HT1080 (cell line): ENCODE data around the gene HS6ST1. TPM values are rescaled to one million over a fixed set of nuclear protein-coding genes. Genes with fewer than 3 reads are reported as not detected.
A peak's percentile ranks its signal among the peaks of the same experiment; 100 is the strongest.
"Not testable (repeated sequence)": the region's sequence is repeated elsewhere in the genome, so short reads cannot be mapped to it uniquely, and the experiment has no call there.

Source experiments
- DNase-seq: peaks from one replicate; pipeline ENCODE4 v3.0.0-alpha.2; 2015; ENCODE audit warnings: low read depth
- total RNA-seq: library from RNA; depleted of rRNA; stranded (reverse); fragments of >200 nt; shearing (Covaris generic); gene quantifications from 2 replicates; pipeline ENCODE4 v1.2.3, GENCODE V29; 2014

HS6ST1 gene
- total RNA-seq, 1 experiment from 2014 or later, result 26.7 TPM

DNA sequence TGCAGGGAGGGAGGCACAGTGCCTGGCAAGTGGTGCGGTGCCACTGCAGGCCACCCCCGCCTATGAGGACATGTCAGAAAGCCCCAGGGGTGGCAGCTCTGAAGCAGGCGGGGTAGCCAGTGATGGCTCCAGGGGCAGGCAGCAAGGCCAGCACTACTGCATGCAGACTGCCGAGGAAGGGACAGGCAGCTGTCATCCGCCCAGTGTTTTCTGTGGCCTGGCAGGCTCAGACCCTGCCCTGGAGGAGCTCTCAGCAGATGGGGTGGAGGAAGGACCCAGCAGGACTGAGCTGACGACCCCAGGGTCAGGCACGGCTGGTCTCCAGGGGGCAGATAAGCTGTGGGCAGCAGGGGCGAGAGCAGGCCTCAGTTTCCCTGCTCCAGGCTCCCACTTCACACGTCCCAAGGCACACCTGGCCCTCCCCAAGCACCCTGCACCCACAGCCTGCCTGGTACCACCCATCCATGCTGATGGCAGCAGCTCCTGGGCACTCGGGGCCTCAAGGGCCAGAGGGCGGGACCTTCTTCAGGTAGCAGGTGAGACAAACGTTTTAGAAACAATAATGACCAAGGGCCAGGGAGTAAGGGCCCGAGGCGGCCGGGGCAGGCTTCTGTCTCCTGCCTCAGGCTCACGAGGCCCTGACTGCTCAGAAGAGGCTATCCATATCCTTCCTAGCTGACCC lies 48.5 kb downstream of the HS6ST1 start:
- DNase-seq, result no peak

DNA sequence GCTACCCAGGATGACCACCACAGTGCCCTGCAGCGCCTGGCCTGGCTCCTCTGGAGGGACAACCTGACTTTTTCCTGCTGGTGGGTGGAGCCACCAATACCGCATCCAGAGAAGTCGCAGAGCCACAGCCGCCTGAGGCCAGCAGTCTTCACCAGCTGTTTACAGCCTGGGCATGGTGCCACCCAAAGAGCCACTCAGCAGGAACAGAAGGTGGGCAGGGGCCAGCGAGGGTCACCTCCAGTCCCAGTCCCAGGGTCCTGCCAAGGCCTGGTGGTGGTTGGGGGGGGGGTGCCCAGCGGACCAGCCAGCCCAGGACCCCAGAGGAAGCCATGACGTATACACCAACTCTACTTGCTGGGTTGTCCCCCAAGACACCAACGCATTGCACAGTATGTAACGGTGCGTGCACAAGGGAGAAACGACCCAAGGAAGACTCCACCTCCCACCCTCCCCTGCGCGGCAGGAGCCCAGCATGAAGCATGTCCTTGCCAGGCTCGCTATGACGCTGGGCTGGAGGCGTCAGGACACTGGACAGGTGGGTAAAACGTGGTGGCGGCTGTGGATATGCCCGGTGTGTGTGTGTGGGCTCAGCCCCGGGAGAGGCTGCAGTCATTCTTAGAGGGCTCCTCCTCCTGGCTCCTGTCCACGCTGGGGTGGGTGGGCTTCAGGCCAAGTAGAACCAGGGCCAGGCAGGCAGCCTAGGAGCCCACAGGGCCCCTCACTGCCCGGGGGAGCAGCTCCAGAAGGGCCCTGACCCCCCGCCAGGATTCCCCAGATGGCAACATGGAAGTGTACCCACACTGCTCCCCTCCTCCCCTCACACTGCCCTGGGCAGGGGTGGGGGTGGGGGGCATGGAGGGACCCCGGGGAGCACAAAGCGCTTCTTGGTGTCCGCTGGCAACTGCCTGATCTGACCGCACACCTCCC lies 49.3 kb downstream of the HS6ST1 start:
- no peak for DNase-seq

DNA sequence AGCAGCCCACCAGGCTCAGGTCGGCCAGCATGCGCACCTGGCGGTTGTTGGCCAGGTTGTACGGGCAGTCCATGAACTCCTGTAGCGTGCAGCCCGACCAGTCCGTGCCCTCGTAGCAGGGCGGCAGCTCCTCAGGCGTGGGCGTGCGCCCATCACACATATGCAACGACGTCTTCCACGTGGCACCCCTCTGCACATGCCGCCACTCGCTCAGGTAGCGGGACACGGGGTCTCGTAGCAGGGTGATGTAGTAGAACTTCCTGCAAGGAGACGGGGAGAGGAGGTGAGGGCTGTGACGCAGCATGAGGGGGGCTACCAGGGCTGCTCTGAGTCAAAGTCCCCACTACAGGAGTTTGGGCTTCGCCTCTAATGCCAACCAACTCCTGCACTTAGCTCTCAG lies 50.1 kb downstream of the HS6ST1 start:
- not testable (repeated sequence) for DNase-seq

DNA sequence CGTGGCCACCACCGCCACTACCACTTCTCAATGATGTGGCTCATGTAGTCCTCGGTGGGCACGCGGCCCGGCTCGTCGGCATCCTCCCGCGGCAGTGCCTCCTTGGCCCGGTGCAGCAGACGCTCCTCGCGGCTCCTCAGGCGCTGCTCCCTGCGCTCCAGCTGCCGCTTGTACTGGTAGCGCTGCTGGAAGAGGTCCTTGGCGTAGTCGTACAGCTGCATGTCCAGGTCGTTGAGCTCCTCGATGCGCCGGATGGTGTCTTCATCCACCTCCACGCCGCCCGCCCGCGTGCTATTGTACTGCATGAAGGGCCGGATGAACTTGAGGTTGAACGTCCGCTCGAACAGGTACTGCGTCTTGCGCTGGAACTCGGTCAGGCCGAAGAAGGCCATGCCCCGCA lies 50.5 kb downstream of the HS6ST1 start:
- not testable (repeated sequence) for DNase-seq

DNA sequence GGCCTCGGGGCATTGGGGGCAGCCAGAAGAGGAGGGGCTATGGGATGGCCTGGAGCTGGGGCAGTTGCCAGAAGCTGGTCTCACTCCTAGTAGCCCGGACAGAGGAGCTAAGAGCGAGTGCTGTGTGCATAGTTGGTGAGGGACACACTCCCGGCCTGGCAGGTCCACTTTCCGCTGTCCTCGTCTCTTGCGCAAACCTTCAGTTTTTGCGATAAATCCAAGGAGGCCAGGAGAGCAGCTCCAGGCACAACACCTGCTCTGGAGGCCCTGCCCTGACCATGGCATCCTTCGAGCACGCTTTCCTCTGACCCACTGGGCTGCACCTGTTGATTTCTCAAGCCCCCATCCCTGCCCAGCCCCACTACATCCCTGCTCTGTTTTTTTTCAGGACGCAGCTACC lies 51.0 kb downstream of the HS6ST1 start:
- DNase-seq, result not testable (repeated sequence)

DNA sequence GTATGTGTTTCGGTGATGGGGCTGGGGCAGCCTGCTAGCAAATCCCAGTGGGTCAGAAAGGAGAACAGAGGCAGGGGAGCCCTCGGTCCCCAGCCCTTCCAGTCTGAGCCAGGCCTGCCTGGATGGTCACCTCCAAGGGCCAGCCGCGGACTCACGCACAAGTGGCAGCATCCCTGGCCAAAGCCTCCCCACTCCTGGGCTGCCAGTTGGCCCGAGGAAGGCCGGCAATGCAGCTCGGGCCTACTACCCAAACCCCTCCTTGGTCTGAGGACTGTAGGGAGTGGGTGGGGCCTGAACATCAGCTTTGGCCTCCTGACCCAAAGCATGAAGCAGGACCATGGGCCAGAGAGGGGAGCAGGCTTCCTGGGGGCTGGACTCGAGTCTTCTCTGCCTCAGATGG lies 51.5 kb downstream of the HS6ST1 start:
- not testable (repeated sequence) for DNase-seq

DNA sequence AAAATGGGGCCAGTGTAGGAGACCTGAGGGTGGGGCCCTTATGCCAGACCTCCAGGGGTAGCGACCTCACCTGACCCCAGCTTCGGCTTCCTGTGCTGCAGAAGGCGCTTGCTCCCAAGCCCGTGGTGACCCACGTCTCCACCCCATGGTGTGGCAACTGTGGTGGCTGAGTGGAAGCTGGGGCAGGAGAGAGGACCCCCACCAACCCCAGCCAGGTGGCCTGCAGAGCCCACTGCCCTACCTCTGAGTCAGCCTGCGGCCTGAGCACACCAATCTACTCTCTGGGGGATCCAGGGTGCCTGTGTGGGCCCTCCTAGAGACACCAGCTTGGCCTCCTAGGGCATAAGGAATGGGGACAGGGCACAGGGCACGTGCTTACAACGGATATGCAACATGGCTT lies 52.2 kb downstream of the HS6ST1 start:
- not testable (repeated sequence) for DNase-seq

DNA sequence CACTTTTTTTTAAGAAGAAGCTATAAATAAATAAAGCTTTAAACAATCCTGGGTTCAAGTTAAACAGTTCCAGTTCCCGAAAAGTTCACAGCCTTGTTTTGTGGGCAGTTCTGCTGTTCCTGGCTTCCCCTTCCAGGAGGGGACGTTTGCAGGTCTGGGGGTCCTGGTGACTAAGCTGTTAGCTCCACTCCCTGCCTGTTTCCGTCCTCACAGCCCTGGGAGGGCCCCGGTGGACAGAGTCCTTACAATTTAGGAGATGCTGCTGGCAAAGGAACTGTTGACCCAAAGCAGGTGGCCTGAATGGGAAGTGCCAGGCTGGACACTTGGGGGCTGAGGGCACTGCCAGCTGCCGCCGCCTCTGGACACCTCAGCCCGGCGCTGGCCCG lies 53.1 kb downstream of the HS6ST1 start:
- DNase-seq, result not testable (repeated sequence)

DNA sequence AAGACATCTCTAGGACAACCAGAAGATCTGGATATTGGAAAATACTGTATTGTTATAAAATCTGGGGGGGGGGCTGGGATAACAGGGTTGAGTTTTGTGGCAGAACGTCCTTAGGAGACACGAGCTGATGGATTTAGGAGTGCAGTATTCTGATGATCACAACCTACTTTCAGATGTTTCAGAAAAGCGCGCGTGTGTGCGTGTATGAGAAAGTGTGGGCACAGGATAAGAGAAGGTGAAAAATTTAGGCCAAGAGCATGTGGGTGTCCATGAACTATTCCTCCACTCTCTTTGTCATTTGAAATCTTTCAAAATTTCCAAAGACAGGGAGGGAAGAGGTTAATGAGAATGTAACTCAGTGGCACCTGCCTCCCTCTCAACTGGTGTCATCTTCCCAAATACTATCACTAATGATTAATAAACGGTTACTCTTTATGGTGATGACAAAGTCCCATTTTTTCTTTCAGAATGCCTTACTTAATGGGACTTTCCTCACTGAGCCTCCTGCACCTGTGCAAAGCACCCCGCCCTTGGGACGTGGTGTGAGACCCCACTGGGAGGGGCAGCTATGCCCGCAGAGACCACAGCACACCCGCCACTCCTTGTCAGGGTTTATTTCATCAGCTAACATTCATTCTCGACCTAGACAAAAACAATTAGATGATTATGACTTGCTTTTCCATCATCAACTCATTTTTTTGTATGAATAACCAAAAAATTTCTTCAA lies 53.6 kb downstream of the HS6ST1 start:
- no peak for DNase-seq

DNA sequence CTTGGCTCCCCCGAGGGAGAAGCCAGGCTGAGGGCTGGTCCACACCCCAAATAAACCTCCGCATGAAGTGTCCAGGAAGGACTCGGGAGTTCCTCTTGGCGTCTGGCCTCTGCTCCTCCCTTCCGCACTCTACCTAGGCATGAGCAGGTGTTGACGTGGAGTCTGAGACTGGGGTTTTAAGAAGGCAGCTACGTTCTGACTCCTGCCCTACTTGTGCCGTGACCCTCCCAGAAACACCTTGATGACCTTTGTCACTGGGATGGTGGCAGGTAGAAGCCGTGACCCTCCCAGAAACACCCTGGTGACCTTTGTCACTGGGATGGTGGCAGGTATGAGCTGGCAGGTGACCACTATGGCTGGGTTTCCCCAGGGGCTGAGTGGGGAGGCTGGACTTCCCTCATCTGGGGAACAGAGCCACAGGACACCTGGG lies 54.8 kb downstream of the HS6ST1 start:
- no peak for DNase-seq

DNA sequence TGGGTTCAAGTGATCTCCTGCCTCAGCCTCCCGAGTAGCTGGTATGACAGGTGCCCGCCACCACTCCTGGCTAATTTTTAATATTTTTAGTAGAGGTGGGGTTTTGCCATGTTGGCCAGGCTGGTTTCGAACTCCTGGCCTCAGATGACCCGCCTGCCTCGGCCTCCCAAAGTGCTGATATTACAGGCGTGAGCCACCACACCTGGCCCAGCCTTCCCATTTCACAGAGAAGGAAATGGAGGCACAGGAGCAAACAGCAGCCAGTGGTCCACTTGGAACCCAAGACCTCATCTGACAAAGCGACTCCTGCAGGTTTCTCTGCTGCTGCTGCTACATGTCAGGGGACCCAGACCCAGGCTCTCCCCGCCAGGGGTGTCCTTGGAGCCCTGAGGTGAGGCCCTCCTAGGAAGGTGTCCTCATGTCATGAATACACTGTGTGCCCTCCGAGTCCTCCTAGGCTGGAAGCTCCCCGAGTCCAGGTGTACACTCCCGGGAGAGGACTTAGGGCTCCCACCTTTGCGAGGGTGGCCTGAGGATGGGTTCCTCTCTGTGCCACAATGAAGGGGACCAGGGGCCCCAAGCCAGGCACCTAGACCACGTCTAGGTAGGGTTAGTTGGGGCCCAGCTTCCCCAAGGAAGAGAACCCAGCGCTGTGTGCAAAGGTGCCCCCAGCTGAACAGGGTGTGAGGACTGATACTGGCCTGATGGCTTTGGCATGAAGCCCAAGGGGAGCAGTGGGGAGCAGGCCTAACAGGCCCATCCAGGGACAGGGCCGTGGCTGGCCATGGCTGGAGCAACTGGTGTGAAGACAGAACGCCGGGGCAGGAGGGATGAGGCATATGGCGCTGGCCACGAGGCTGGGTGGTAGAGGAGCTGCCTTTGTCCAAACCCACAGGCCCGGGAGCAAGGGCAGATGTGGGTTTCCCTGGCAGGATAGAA lies 56.1 kb downstream of the HS6ST1 start:
- no peak for DNase-seq

DNA sequence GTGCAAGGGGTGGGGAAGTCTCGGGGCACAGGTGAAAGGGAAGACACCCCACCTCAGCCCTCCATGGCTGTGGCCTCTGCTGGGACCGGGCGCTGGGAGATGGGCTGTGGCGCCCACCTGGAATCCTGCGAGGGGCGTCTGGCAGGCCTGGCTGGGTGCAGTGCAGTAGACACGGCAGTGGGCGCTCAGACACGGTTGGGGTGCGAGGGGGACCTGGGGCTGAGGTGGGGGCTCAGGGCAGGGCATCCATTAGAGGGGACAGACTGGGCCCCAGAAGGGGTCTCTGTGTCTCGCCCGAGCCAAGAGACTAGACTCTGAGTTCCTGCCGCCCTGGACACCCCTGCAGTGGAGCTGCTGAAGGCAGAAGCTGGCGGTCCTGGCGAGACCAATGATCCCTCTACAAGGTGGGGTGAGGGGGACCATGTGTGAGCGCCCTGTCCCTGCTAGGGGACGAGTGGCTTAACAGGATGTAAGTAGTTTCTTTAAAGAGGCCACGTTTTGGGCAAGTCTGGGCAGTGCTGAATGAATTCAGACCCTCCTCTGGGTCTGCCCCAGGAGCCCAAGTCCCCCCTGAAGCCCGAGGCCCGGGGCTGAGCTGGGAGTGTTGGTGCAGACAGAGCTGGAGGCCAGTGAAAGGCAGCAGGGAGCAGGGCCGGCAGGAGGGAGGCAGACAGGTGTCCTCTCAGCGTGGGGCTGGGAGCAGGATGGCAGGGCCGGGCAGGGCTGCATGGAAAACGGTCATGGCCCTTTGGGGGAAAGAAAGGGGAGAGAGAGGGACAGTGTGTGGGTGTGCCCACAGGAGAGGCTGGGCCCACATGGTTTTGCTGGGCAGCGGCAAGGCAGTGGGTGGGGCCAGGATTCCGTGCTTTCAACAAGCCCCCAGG lies 57.2 kb downstream of the HS6ST1 start:
- DNase-seq, result no peak

DNA sequence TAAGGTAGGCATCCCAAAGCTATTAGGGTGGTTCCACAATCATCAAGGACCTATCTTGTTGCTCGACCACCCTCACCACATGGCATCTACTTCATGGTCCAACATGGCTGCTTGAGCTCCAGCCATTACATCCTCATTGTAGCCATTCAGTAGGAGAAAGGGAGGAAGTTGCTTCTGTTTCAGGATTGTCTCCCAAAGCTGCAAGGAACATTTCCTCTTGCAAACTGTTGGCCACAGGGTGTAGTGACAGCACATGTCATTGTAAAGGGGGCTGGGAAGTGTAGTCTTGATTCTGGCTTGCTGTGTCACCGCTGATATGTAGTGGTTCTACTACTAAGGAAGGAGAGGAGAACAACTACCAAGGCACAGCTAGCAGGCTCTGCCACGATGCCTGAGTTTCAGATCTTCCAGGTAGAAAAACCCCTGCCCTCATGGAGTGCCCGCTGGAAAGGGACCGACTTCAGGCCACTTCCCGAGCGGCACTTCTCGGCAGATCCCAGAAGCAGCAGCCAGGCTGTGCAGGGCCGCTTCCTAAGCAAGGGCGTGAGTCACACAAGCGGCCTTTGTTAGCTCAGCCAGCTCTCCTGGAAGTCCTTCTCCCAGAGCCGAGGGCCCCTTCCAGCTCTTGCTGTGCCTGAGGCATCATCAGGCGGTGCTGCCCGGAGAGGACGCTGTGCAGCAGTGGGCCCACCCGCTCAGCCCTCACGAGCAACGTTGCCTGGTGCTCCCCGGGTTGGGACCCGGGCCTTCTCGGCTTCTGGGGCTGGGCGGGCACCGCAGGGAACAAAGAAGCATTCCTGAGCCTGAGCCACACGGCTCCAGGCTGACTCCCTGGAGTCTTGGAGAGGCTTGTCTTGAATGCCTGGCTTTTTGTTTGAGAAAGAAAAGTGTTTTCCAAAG lies 58.2 kb downstream of the HS6ST1 start:
- DNase-seq, result peak; percentile 86

DNA sequence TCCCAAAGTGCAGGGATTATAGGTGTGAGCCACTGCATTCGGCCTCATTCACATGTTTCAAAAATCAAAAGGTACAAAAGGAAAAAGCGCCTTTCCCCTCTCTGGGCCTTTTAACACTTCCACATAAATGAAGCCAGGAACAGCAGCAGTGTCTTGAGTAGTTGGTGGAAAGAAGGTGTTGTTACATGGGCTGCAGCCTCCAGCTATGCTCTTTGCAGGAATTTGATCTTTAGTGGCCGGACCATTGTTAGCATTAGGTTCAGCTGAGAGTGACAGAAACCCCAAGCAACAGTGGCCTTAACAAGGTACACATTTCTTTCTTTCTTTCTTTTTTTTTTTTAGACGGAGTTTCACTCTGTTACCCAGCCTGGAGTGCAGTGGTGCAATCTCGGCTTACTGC lies 59.1 kb downstream of the HS6ST1 start:
- DNase-seq, result no peak

DNA sequence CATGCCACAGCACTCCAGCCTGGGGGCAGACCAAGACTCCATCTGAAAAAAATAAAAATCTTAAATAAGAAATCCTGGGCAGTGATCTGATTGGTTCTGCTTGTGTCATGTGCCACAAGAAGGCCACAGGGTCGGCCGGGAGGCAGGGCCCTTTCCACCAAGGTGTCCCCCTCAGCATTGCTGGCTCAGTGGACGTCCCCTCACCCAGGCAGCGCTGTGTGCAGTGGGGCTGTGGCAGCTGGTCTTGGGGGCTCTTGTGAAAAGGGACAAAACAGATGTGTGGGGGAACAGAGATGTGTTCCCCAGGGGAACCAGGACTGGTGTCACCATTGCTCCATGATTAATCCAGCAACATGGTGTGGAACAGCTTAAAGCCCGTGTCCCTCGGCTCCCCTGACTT lies 60.5 kb downstream of the HS6ST1 start:
- DNase-seq, result no peak

DNA sequence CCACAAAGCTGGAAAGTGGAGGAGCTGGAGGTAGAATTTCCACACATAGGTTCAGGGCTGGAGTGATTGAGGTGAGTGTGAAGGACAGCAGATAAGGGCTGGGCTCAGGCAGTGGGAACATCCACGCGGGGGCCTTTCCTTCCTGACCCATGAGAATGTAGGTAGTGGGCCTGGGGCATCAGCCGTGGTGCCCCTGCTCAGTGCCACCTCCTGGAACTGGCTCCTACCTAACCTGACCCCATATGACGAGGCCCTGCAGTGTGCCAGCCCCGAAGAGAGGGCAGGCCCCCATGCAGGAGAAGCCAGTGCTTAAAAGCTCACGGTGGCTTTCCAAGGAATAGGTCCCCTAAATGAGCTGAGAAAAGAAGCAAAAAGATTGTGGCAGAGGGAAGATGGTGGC lies 66.2 kb downstream of the HS6ST1 start:
- DNase-seq, result no peak

DNA sequence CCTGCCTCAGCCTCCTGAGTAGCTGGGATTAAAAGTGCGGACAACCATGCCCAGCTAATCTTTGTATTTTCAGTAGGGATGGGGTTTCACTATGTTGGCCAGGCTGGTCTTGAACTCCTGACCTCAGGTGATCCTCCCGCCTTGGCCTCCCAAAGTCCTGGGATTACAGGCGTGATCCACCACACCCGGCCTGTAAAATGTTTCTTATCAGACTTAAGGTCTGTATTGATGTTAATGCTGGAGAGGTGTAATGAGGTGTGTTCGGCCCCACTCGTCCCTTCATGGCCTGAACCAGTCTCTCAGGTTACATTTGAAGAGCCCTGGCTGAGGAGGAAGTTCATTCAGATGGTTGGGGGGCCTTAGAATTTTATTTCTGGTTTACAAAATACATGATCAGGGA lies 66.6 kb downstream of the HS6ST1 start:
- DNase-seq, result not testable (repeated sequence)

DNA sequence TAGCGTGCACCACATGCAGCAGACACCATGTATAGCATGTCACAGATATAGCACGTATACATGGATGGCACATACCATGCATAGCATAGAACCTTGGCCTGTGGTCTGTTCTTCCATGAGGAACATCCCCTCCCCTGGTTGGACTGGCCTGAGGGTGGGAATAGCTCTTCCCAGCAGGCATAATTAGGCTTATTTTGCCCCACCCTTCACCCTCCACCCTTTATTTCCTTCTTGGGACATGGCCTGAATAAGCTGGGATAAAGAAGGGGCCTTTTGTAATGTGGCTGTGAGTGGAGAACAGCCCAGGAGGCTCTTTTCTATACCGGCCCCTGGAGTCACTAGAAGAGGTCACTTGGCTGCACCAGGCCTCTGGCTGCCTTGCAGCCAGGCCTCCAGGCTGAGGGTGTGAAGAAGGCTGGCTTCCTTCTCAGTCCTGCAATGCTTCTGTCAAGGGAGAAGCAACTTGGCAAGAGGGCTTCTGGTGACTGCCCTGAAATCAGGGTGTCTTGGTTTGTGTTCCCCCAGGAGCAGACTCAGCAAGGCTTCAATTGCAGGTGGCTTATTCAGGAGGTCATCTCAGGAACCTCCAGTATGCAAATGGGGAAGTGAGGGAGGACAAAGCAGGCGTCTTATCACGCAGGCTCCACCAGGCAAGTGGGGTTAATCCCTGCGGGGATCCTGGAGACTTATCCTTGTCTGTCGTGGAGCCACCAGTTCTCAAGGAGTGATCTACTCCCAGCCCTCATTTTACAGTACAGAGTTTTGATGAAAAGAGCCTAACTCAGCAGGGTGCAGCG lies 68.2 kb downstream of the HS6ST1 start:
- DNase-seq, result no peak
